H1 (cell line): ENCODE results near the gene NSUN4.

Experiments
- CBX8 ChIP-seq: fragments of 300-800, 300-1000 bp; sonication (generic); IDR thresholded peaks from 2 replicates; pipeline ENCODE4 v1.7.1; 2016; ENCODE audit warnings: low read depth, low read length, borderline replicate concordance
- CEBPB ChIP-seq: IDR thresholded peaks from 2 replicates; pipeline ENCODE4 v1.6.1; 2012; ENCODE audit warnings: low read depth, low read length
- CHD2 ChIP-seq: IDR thresholded peaks from 2 replicates; pipeline ENCODE4 v1.6.1; 2012; ENCODE audit warnings: low read length, improper control_type of control experiment
- EGR1 ChIP-seq: IDR thresholded peaks from 2 replicates; pipeline ENCODE4 v1.6.1; 2011; ENCODE audit warnings: low read depth, low read length, borderline replicate concordance
- EP300 ChIP-seq, 2 experiments: IDR thresholded peaks; 1 replicate in 1 of 2; 2 replicates in 1 of 2; pipeline ENCODE4 v1.6.1; 2011 to 2012; ENCODE audit warnings: low read depth in 2 of 2, low read length in 2 of 2, mild to moderate bottlenecking in 2 of 2, borderline replicate concordance in 1 of 2, inconsistent platforms in 1 of 2, moderate library complexity in 1 of 2
- HDAC2 ChIP-seq, 2 experiments: fragments of 300-600 bp in 1 of 2; sonication (generic) in 1 of 2; IDR thresholded peaks; 2 replicates each; pipeline ENCODE4 v1.6.1; 2011 to 2012; ENCODE audit warnings: low read depth in 2 of 2, low read length in 2 of 2, mild to moderate bottlenecking in 2 of 2, moderate library complexity in 2 of 2, borderline replicate concordance in 1 of 2, inconsistent platforms in 1 of 2
- PHF8 ChIP-seq: fragments of 200-600 bp; sonication (generic); conservative IDR thresholded peaks from 2 replicates; pipeline ENCODE4 v1.7.1; 2012; ENCODE audit warnings: low read depth, mild to moderate bottlenecking, inconsistent platforms, low read length, moderate library complexity
- RBBP5 ChIP-seq: IDR thresholded peaks from 2 replicates; pipeline ENCODE4 v1.7.1; 2012; ENCODE audit warnings: low read depth, mild to moderate bottlenecking, inconsistent platforms, low read length, moderate library complexity, borderline replicate concordance
- RNF2 ChIP-seq: fragments of 200-900, 300-1000 bp; sonication (generic); IDR thresholded peaks from 2 replicates; pipeline ENCODE4 v1.7.1; 2016; ENCODE audit warnings: borderline replicate concordance, low read depth, mild to moderate bottlenecking, antibody characterized with exemption, low read length; ENCODE audit not compliant: poor library complexity, severe bottlenecking; ENCODE audit errors: missing control alignments
- RXRA ChIP-seq: IDR thresholded peaks from 2 replicates; pipeline ENCODE4 v1.6.1; 2011; ENCODE audit warnings: low read depth, mild to moderate bottlenecking, low read length, moderate library complexity; ENCODE audit not compliant: insufficient read depth
- TF ChIP-seq, protein P1 (sequence below): IDR thresholded peaks from 2 replicates; pipeline ENCODE4 v1.6.1; 2012; ENCODE audit warnings: inconsistent platforms
- TF ChIP-seq, protein P2 (sequence below): IDR thresholded peaks from 2 replicates; pipeline ENCODE4 v1.6.1; 2012; ENCODE audit warnings: inconsistent platforms
- TF ChIP-seq, protein P3 (sequence below), 3 experiments: IDR thresholded peaks; 1 replicate in 2 of 3; 2 replicates in 1 of 3; pipeline versions ENCODE4 v1.5.1 to v1.6.1; 2011; ENCODE audit warnings: low read length in 3 of 3, mild to moderate bottlenecking in 3 of 3, inconsistent platforms in 2 of 3, low read depth in 1 of 3, moderate library complexity in 1 of 3; ENCODE audit not compliant: insufficient read depth in 1 of 3; ENCODE audit errors: control extremely low read depth in 1 of 3
- TF ChIP-seq, protein P4 (sequence below): IDR thresholded peaks from 2 replicates; pipeline ENCODE4 v1.6.1; 2011; ENCODE audit warnings: low read length, improper control_type of control experiment

DNA sequence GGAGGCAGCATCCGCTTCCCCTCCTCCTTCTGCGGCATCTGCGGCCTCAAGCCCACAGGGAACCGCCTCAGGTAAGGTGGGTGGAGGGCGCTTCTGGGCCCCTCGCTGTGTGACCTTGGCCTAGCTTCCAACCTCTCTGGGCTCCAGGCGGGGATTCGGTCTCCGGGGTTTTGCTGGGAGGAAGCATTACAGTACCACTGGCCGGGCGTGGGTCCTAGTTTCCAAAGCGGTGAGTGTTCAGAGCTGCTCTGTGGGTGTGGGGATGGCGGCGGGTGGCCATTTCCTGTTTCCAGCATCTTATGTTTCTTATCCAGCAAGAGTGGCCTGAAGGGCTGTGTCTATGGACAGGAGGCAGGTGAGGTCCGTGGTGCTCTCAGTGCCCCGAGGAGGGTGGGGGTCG, 65.1 kb downstream of the NSUN4 start:
- TF ChIP-seq, protein P1, sequence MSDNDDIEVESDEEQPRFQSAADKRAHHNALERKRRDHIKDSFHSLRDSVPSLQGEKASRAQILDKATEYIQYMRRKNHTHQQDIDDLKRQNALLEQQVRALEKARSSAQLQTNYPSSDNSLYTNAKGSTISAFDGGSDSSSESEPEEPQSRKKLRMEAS: no peak
- TF ChIP-seq, protein P2, sequence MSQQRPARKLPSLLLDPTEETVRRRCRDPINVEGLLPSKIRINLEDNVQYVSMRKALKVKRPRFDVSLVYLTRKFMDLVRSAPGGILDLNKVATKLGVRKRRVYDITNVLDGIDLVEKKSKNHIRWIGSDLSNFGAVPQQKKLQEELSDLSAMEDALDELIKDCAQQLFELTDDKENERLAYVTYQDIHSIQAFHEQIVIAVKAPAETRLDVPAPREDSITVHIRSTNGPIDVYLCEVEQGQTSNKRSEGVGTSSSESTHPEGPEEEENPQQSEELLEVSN: no peak
- TF ChIP-seq CBX8: no peak
- no peak for TF ChIP-seq EGR1
- TF ChIP-seq HDAC2 (IDR thresholded peaks at IDR 0.05; ENCODE audit: borderline replicate concordance in 1 of 2, low read depth in 2 of 2, low read length in 2 of 2): no peak
- TF ChIP-seq, protein P3, sequence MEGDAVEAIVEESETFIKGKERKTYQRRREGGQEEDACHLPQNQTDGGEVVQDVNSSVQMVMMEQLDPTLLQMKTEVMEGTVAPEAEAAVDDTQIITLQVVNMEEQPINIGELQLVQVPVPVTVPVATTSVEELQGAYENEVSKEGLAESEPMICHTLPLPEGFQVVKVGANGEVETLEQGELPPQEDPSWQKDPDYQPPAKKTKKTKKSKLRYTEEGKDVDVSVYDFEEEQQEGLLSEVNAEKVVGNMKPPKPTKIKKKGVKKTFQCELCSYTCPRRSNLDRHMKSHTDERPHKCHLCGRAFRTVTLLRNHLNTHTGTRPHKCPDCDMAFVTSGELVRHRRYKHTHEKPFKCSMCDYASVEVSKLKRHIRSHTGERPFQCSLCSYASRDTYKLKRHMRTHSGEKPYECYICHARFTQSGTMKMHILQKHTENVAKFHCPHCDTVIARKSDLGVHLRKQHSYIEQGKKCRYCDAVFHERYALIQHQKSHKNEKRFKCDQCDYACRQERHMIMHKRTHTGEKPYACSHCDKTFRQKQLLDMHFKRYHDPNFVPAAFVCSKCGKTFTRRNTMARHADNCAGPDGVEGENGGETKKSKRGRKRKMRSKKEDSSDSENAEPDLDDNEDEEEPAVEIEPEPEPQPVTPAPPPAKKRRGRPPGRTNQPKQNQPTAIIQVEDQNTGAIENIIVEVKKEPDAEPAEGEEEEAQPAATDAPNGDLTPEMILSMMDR (IDR thresholded peaks at IDR 0.05; ENCODE audit: control extremely low read depth in 1 of 3, insufficient read depth in 1 of 3, low read depth in 1 of 3, low read length in 3 of 3): no peak
- no peak for TF ChIP-seq RNF2
- no peak for TF ChIP-seq PHF8
- no peak for TF ChIP-seq EP300 (IDR thresholded peaks at IDR 0.05; ENCODE audit: borderline replicate concordance in 1 of 2, low read depth in 2 of 2, low read length in 2 of 2)
- no peak for TF ChIP-seq RBBP5
- TF ChIP-seq CHD2: no peak
- TF ChIP-seq, protein P4, sequence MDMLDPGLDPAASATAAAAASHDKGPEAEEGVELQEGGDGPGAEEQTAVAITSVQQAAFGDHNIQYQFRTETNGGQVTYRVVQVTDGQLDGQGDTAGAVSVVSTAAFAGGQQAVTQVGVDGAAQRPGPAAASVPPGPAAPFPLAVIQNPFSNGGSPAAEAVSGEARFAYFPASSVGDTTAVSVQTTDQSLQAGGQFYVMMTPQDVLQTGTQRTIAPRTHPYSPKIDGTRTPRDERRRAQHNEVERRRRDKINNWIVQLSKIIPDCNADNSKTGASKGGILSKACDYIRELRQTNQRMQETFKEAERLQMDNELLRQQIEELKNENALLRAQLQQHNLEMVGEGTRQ: no peak
- no peak for TF ChIP-seq CEBPB
- TF ChIP-seq RXRA: no peak
